C4-2B (cell line): ENCODE data around the gene CHCHD5.
A peak's percentile ranks its signal among the peaks of the same experiment; 100 is the strongest.

ENCODE experiments used
- H3K27ac ChIP-seq: fragments of 450-650 bp; 2 replicates; pipeline ENCODE4 v1.5.1; 2017
- ZFX ChIP-seq: fragments of 450-650 bp; IDR thresholded peaks from 2 replicates; pipeline ENCODE4 v1.6.1; 2017
- TF ChIP-seq, protein P1 (sequence below): fragments of 450-650 bp; conservative IDR thresholded peaks from 2 replicates; pipeline ENCODE4 v1.5.1; 2017; ENCODE audit warnings: mild to moderate bottlenecking

The CHCHD5 gene

DNA sequence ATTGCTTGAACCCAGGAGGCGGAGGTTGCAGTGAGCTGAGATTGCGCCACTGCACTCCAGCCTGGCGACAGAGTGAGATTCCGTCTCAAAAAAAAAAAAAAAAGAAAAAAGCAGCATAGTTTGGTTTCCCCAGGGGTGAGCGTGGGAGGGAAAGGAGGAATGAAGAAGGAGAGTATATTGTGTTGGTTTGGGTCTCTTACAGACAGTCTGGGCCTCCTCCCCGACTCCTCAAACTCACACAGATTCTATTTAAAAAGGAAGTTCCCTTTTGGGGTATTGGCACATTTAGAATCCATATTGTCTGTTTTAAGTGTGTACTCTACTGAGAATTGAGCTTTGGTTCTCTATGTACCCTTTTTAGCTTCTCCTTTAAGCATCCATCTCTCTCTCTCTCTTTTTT is 34.0 kb downstream of the CHCHD5 start:
- TF ChIP-seq, protein P1, sequence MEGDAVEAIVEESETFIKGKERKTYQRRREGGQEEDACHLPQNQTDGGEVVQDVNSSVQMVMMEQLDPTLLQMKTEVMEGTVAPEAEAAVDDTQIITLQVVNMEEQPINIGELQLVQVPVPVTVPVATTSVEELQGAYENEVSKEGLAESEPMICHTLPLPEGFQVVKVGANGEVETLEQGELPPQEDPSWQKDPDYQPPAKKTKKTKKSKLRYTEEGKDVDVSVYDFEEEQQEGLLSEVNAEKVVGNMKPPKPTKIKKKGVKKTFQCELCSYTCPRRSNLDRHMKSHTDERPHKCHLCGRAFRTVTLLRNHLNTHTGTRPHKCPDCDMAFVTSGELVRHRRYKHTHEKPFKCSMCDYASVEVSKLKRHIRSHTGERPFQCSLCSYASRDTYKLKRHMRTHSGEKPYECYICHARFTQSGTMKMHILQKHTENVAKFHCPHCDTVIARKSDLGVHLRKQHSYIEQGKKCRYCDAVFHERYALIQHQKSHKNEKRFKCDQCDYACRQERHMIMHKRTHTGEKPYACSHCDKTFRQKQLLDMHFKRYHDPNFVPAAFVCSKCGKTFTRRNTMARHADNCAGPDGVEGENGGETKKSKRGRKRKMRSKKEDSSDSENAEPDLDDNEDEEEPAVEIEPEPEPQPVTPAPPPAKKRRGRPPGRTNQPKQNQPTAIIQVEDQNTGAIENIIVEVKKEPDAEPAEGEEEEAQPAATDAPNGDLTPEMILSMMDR = no peak
- TF ChIP-seq ZFX = no peak
- H3K27ac ChIP-seq = no peak overlapping the region

DNA sequence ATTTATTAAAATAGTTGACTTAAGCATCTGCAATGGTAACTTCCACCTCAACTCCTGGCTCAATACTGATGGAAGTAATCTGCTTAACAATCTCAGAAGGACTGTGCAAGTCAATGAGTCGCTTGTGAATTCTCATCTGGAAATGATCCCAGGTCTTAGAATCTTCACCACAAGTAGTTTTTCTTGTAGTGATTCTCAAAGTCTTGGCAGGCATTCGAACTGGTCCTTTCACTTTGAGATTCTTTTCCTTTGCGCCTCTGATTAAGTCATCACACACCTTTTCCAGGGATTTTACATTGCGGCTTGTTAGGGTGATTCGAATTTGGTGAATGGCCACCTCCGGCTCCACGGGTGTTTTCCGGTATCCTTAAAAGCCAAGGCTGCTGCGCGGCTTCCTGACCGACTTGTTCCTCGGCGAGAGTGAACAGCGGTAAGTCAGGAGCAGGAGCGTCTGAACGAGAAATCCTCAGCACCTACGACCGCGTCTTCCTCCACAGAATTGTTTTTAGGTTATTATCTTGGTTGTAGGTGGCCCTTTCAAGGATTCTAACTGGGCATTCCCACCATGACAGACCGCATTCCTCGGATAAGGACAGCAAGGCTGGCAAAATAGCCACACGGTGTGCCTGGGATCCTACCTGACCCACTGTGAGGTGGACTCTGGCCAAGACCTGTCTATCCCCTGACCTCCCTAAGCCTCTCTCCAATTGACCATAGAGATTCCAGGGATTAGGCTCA is 37.5 kb downstream of the CHCHD5 start:
- no peak overlapping the region for H3K27ac ChIP-seq
- TF ChIP-seq, protein P1 = no peak
- TF ChIP-seq ZFX = no peak

DNA sequence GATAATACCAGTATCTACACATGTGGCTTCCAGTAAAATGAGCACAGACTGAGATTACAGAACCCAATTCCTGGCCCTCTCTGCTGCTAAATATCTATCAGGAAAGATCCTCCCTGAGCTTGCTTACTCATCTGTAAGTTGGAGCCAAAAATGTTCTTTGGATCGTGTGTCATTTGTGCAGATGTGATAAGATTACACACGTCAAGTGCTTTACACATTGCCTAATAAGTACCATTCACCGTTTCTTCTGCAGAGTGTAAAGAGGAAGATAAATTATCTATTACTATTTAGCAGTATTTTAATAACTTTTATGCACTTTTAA is 38.1 kb downstream of the CHCHD5 start:
- no peak overlapping the region for H3K27ac ChIP-seq
- TF ChIP-seq ZFX = no peak
- TF ChIP-seq, protein P1 = no peak

DNA sequence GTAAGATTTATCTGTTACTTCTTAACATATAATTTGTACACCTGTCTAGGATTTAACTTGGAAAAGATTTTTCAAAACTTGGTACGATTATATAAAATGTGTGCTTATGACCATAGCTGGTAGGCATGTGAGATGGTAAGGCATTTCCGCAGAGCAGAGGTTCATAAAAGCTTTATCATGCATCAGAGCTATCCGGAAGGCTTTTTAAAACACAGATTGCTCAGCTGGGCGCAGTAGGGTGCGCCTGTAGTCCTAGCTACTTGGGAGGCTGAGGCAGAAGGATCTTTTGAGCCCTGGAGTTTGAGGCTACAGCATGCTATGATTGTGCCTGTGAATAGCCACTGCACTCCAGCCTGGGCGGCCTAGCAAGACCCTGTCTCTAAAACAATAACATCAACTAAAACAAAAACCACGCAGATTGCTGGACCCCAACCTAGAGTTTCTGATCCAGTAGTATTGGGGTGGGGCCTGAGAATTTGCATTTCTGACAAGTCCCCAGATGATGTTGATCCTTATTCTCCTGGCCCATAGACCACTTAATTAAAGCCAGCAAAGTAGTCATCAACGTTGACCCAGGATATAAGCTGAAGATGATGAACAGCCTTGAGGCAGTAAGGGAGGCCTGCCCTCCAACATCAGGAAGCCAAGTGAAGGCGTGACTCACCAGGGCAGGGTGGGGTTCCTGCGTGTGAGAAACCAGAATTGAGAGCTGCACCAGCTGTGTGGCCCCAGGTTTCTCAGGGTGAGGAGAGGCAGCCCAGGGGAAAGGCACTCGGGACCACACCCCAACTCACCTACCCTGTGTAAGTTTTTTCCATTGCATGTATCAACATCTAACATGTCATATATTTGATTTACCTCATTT is 39.7 kb downstream of the CHCHD5 start:
- no peak overlapping the region for H3K27ac ChIP-seq
- no peak for TF ChIP-seq ZFX
- TF ChIP-seq, protein P1 = no peak

DNA sequence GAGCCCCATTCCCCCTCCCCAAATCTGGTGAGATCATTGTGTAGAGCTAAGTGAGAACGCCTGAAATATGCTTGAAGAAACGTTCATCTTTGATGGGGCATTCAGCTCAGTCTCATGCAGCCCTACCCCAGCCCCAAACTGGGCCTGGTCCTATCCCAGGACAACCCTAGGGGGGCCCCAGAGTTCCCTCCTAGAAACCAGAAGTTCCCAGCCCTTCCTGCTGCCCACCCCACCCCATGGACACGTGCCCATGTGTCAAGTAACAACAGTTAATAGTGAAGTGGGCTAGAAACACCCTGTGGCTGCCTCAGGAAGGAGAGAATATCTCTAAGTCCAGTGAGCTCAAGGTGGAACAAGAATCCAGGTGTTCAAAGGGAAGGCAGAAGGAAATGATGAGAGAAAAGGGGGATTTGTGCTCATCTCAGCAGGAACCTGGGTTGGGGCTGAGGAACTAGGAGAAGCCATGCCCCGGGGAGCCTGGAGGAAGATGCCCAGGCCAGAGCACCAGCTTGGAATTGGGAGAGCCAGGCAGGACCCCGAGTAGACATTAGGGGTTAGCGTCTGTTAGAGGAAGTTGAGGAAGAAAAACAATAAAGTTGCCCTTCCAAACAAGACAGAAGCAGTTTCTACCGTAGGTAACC is 41.2 kb downstream of the CHCHD5 start:
- no peak overlapping the region for H3K27ac ChIP-seq
- TF ChIP-seq, protein P1 = no peak
- no peak for TF ChIP-seq ZFX

DNA sequence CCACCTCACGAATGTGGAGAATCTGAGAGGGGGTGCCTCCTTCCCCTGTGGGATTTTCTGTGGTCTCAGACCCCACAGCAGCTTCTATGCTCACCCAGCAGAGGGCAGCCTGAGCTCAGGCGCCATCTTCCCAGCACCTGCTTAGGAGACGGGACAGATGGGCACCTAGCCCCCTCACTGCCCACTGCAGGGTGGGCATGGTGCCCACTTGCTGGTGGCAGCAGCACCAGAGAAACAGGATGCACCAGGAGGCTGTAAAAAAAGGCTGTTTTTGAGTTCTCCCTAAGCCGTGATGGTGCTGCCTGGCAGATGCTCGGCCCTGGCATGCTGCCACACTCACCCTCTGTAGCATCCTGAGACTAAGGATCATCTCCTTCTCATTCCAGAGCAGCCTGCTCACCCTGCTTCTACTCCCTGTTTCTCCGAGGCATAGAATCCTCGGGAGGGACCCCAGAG is 42.2 kb downstream of the CHCHD5 start:
- H3K27ac ChIP-seq = no peak overlapping the region
- no peak for TF ChIP-seq ZFX
- TF ChIP-seq, protein P1 = peak; percentile 91
